HFF-Myc (cell line): ENCODE results near the gene LCP1.
"Not testable (repeated sequence)": the region's sequence is repeated elsewhere in the genome, so short reads cannot be mapped to it uniquely, and the experiment has no call there.

Experiments
- DNase-seq: peaks from one replicate; pipeline ENCODE4 v3.0.0-alpha.2; 2011; ENCODE audit warnings: low read depth; ENCODE audit errors: extremely low read depth
- H3K4me3 ChIP-seq: replicated peaks from 2 replicates; pipeline ENCODE4 v1.5.1; 2011; ENCODE audit warnings: low read depth, mild to moderate bottlenecking, control low read depth, low read length
- CTCF ChIP-seq: IDR thresholded peaks from 2 replicates; pipeline ENCODE4 v1.5.1; 2012; ENCODE audit warnings: mild to moderate bottlenecking, low read depth, low read length, control low read depth; ENCODE audit errors: missing control alignments

Gene LCP1

GRCh38 chr13:46168783-46169182 lies 13.2 kb downstream of the LCP1 start:
- no peak for TF ChIP-seq CTCF
- DNase-seq: no peak
- no peak overlapping the region for H3K4me3 ChIP-seq

- H3K4me3 ChIP-seq: no peak overlapping the region
- TF ChIP-seq CTCF: no peak
- DNase-seq: no peak
Observed at GRCh38 chr13:46168341-46168740, 13.6 kb downstream of the LCP1 start.

- no peak overlapping the region for H3K4me3 ChIP-seq
- DNase-seq: no peak
- no peak for TF ChIP-seq CTCF
Observed at GRCh38 chr13:46166947-46167610, 14.9 kb downstream of the LCP1 start.

DNA sequence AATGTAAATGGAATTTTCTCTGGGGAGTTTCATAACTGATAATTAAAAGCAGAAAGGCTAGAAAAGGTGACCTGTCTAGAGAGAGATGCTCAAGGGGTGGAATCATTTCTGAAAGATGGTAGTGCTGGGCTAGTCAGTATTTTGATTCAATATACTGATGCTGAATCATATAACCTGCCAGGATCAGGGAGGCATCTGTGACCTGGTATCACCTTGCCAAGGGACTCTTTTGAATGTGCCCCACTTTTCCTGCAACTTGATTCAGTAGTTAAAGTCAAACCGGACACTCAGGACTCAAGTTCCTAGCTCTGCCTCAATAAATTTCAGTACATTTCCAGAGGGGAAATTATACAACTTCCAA lies 15.8 kb downstream of the LCP1 start:
- no peak for DNase-seq
- H3K4me3 ChIP-seq: no peak overlapping the region
- no peak for TF ChIP-seq CTCF

- H3K4me3 ChIP-seq: no peak overlapping the region
- no peak for TF ChIP-seq CTCF
- DNase-seq: no peak
Observed at GRCh38 chr13:46165485-46166223, 16.3 kb downstream of the LCP1 start.

DNA sequence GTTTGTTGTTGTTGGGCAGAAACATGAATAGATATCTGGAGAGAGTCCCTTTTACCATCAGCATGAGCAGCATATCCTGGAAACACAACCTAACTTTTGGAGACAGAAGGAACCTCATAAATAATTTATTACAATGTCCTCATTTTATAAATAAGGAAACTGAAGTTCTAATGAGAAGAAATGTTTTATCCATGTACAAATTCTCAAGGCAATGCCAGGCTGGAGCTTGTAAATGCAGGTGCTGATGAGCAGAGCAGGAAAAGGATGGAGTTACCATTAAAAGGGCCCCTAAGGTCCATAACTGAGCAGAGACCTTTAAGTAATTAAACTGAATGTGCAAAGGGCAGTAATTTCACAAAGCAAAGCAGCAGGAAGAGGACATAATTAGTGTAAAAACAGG lies 17.3 kb downstream of the LCP1 start:
- no peak overlapping the region for H3K4me3 ChIP-seq
- no peak for DNase-seq
- no peak for TF ChIP-seq CTCF

- H3K4me3 ChIP-seq, DNase-seq: not testable (repeated sequence)
Observed at GRCh38 chr13:46162741-46163140, 19.2 kb downstream of the LCP1 start.
